Stimulated activated CD8-positive, alpha-beta memory T cell treated with anti-CD3 and anti-CD28 coated beads, Interleukin-2, amount 100 ng/mL, for 1 hour (primary cell): ENCODE results near the gene DMGDH.

Experiments used
- DNase-seq, 2 donors: peaks; one replicate each; pipeline ENCODE4 v3.0.0-alpha.2; 2020; ENCODE audit warnings: low read depth in 2 of 2

DMGDH gene

DNA sequence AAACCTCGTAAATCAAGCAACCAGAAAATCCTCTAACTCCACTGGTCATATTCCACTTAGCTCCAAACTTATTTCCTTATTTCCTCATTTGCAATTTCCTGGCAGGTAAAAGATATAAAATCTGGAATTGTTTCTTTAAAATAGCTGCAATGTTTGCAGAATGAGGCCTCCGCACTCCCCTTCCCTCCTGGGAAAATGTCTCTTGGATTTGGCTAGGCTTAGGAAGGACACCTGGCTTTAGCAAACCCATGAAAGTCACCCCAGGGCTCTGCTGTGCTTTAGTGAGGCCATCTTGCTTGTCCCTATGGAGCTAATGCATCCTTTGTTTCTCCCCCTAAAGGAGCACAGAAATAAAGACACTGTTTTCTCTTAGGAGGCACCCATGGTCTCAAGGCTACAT, 94.9 kb downstream of the DMGDH start:
- no peak for DNase-seq

DNA sequence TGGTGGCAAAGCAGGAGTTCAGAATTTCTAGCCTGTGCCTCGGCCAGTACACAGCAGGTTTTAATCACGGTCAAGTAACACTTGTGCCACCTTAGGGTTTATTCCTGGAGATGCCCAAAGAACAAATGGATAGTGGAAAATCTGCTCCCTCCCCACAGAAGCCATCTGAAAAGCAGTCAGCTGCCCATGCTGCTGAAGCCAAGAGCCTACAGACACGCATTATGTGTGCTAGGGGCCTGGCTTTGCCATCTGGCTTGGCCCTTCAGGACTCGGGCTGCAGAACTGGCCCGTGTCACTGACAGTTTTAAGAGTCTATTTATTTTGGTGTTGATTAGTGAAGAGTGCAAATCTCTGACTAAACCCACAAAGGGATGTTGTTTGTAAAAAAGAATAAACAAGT, 95.5 kb downstream of the DMGDH start:
- no peak for DNase-seq

DNA sequence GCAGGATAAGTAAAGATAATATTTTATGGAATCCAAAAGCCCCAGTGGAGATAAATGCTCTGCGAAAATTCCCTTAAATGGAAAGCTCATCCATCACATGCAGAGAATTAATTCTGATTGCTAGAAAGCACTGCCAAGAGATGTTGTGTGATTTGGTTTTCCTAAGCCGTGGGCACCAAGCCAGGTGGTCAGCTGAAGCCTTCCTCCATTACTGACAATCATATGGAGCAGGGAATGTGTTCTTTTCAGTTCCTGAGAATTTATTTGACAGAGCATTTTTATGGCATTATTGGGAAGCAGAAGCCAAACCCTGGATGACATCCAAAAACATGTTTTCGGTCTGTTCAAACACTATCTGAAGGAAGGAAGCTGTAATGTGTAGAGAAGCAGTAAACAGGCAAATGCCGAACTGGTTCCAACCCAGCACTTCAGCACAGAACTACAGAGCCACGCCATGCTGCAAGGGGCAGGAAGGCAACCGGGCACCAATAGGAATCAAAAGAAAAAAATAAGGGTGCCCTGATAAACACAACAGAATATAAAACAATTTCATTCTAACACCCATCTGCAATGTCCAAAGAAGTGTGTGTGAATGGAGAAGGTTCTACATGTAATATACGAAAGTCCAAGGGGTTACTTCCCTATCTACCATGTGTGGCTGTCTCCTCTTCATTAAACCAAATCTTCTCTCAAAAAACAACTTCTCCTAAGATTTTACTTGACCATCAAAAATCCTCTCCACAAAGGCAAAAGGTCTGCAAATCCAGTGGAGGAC, 96.6 kb downstream of the DMGDH start:
- DNase-seq: no peak

DNA sequence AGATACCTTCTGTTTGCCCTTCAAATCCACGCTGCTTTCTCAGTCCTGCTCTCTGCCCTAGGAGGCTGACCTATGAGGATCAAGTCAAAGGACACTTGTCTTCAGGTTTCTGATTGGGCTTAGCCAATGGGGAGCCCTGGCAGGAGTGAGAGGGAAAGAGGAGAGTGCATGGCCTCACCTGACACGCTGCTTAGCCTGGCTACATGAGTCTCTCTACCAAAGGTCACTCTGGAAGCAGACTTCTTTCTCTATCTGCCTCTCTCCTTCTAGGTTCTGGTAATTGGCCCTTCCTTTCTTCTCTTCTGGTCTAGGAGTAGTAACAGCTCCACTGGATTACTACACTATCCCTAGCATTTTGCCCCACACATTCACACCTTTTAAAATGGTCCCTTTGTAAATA, 97.5 kb downstream of the DMGDH start:
- DNase-seq: no peak

DNA sequence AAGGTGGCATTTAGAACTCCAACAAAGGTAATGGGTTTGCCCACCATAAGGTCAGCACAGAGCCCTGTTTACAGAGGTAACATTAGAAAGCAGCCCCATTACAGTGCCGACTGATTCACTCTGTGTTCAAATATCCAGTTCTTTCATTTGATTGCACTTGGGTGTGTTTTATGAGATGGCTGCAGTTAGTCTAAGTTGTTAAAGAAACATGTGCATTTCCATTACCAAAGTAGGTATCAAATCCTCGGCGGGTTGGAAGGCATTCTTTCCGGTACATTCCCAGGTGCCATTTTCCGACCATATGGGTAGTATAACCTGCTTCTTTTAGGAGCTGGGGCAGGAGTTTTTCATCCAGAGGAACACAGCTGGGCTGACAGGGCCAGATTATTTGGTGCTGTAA, 100.7 kb downstream of the DMGDH start:
- no peak for DNase-seq

DNA sequence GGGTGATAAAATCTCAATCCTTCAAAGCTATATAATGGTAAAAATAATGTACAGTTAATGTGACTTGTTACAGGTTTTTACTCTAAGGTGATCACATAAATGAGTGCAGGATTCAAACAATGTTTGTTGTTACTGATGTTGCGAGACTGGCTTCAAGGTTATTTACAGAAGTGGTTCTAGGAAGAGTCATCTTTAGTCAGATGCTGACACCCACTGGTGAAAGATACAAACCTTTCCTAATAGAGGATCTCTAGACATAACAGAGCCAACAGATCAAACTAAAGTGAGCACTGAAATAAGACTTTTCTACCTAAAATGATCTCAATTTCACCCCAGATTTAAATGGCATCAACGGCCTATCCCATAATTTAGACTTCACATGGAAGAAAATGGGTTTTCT, 104.6 kb downstream of the DMGDH start:
- DNase-seq: no peak

DNA sequence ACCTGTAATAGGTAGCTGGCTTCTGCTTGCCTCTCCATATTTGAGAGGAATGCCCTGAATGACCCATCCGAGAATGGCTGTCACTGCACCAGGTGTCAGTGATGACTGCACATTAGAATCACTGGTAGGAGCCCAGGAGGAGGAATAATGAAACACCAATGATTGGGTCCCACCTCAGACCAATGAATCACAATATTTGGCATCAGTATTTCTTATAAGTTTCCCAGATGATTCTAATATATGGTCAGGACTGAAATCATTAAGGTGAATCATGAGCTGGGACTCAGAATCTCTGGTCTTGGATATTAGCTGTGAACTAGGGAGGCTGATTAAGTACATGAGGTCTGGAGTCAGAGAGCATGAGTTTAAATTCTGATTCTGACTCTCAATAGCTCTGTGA, 107.7 kb downstream of the DMGDH start:
- no peak for DNase-seq

DNA sequence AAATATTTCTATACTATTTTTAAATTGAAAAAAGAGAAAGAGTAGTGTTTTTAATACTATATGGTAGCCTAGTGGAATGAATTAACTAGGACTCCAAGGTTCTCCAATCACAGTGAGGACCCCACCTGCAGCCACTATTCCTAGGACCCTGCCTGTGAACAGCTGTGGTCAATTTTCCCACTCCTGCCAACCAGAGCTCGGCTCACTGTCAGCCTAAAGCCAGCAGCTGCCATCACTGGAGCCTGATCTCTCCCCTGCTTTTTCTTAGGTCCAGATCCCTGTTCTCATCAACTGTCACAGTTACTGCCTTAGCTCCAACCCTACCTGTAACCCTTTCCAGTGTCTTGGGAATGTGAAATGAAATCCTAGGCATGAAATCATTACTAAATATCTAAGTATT, 109.7 kb downstream of the DMGDH start:
- DNase-seq: no peak

DNA sequence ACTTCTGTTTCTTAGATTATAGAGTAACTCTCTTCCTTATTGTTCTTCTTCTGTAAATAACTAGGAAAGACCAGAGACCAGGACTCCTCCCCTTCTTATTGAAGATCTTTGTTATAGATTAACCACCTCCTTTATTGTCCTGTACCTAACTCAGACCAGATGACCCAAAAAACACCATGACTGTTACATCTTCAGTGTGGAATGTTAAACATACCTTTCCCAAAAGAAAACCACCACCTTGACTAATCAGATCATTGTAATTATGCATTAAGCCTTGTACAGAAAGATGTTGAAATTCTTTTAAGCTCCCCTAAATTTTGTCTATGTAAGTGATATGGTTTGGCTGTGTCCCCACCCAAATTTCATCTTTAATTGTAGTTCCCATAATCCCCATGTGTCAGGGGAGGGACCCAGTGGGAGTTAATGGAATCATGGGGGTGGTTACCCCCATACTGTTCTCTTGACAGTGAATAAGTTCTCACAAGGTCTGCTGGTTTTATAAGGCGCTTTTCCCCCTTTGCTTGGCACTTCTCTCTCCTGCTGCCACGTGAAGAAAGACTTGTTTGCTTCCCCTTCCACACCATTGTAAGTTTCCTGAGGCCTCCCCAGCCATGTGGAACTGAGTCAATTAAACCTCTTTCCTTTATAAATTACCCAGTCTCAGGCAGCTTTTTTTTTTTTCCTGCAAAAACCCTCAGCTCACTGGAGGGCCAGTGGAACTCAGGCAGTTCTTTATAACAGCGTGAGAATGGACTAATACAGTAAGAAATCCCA, 110.6 kb downstream of the DMGDH start:
- DNase-seq: no peak

DNA sequence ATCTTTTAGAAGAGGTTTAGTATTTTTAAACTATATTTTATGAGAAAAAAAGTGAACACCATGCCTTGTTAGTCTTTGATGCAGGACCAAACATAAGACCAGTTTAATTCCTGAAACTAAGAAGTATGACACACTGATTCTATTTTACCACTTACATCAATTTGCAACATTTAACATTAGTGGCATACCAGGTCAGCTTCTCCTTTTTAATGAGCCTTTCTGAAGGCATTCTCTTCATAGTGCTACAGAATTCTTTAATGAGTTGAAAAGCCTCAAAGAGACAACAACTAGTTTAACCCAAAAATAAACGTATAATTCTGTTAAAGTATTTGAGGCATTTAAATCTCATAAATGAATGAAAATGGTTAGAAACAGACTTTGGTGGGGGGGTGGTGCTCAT, 112.6 kb downstream of the DMGDH start:
- no peak for DNase-seq

DNA sequence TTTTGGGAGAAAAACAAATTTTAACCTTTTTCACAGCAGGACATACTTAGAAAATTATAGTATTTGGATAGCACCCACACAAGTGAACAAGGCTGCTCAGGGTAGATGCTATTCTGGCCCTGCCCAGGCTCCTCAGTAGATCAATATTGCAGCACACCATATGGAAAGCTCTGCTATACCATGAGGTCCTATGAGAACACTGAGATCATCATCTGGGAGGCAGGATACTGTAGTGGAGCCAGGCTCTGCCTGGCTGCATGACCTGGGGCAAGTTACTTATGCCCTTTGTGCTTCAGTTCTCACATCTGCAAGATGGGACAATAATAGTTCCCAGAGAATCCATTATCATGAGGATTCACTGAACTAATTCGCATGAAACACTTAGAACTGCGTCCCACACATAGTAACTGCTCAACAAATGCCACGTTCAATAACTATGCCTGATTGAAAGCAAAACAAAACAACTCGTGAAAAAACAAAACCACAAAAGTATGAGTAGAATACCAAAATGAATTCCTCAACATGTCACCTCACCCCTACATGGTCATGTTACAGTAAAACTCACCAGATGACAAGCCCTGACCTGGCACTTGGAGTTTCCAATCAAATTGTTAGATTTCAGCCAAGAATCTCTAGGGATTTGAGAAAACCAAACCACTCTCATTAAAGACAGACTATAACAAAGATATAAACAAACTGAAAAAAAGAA, 116.2 kb downstream of the DMGDH start:
- DNase-seq: no peak
